WI38 (cell line): ENCODE results near the gene LPP.

Experiments used
- H3K4me3 ChIP-seq: 2 replicates; pipeline ENCODE4 v1.5.1; 2011; ENCODE audit warnings: low read depth, mild to moderate bottlenecking, control low read depth, low read length
- TF ChIP-seq, protein P1 (sequence below): IDR thresholded peaks from 2 replicates; pipeline ENCODE4 v1.5.1; 2012; ENCODE audit warnings: low read depth, mild to moderate bottlenecking, control low read depth, low read length

Gene LPP

GRCh38 chr3:188876370-188876769, 722.4 kb downstream of the LPP start:
- TF ChIP-seq, protein P1, sequence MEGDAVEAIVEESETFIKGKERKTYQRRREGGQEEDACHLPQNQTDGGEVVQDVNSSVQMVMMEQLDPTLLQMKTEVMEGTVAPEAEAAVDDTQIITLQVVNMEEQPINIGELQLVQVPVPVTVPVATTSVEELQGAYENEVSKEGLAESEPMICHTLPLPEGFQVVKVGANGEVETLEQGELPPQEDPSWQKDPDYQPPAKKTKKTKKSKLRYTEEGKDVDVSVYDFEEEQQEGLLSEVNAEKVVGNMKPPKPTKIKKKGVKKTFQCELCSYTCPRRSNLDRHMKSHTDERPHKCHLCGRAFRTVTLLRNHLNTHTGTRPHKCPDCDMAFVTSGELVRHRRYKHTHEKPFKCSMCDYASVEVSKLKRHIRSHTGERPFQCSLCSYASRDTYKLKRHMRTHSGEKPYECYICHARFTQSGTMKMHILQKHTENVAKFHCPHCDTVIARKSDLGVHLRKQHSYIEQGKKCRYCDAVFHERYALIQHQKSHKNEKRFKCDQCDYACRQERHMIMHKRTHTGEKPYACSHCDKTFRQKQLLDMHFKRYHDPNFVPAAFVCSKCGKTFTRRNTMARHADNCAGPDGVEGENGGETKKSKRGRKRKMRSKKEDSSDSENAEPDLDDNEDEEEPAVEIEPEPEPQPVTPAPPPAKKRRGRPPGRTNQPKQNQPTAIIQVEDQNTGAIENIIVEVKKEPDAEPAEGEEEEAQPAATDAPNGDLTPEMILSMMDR = no peak
- H3K4me3 ChIP-seq = no peak overlapping the region

DNA sequence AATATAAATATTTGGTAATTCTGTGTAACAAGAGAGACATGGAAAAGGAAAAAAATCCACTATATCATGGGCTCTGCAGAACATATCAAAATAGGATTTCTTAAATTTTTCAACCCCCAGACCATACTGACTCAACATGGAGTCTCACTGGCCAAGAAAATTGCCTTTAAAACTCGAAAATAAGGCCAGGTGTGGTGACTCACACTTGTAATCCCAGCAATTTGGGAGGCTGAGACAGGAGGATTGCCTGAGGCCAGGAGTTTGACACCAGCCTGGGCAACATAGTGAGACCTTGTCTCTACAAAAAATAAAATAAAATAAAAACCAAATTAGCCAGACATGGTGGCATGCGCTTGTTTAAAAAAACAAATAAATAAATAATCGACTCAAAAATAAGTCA, 723.4 kb downstream of the LPP start:
- TF ChIP-seq, protein P1 = no peak
- no peak overlapping the region for H3K4me3 ChIP-seq

GRCh38 chr3:188878076-188878475, 724.1 kb downstream of the LPP start:
- TF ChIP-seq, protein P1 = no peak
- H3K4me3 ChIP-seq = no peak overlapping the region

DNA sequence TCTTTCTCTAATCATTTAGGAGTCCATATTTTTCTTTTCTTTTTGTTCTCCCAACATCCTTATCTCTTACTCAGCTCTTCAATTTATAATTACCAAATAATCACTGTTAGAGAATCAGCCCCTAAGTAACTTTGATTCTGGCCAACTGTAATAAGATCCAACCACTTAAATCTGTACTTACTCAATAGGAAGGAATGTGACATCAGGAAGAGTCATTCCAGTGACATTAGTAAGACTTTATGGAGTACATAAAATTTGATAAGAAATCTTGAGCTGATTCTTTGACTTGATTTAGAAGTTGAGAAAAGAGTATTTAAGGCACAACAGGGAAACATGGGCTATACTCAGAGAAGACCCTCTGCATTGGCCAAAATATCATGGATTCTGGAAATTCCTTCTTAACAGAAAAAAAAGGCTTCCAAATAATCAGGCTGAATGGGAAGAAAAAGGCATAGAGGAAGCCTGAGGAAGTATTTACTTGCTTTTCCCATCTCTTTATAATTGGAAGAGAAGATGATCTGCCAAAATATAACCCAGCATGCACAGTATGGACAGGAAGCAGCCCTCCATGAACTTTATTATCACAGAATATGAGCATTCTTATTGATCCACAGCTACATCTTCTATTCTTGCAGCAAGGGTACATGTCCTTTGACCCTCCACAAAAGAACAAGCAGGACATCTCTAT, 728.1 kb downstream of the LPP start:
- H3K4me3 ChIP-seq = no peak overlapping the region
- TF ChIP-seq, protein P1 = no peak

- H3K4me3 ChIP-seq = no peak overlapping the region
- TF ChIP-seq, protein P1 = no peak
Measured at GRCh38 chr3:188884299-188885043, 730.5 kb downstream of the LPP start.

DNA sequence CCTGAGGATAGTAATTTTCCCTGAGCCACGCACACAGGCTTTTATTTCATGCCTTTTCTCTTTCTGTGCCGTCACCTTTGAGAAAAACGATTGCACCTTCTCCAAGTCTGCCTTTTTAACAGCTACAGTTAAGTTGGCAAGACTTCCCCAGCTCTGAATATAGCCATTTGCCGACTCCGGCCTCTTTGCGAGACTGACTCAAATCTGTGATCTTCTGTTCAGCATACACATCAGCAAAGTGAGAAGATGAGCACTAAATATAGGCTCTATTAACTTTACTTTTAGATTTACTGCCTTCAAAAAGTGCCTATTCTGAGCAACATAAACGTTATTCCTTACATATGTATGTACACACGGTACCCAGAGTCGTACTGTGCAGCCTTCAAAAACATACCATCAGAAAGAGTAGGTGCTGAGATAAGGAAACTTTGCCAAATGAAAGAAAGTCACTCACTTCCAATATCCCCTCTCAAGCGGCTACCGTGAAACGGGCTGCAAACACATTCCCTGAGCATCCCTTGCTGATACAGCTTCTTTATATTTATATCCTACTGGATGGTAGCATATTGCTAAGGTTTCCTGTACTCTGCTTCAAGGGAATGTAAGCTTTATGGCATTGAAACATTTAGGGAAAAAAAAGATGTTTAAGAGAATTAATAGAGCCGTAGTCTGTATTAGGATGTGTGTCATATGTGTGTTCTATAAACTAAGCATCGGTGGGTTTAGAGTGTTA, 734.5 kb downstream of the LPP start:
- H3K4me3 ChIP-seq = no peak overlapping the region
- TF ChIP-seq, protein P1 = no peak
